Hepatocyte (in vitro differentiated cells): ENCODE measurements around the gene FUT7. TPM values are rescaled to one million over a fixed set of nuclear protein-coding genes. Genes with fewer than 3 reads are reported as not detected.
A peak's percentile ranks its signal among the peaks of the same experiment; 100 is the strongest.

ENCODE experiments used
- DNase-seq: peaks from one replicate; pipeline ENCODE4 v3.0.0-alpha.2; 2016; ENCODE audit warnings: low spot score
- H2AFZ ChIP-seq: fragments of 200-600 bp; sonication (generic); 2 replicates; pipeline ENCODE4 v1.6.0; 2016; ENCODE audit warnings: antibody characterized with exemption, mild to moderate bottlenecking
- H3K27ac ChIP-seq: fragments of 200-600 bp; sonication (generic); 2 replicates; pipeline ENCODE4 v1.5.1; 2016; ENCODE audit warnings: mild to moderate bottlenecking
- H3K27me3 ChIP-seq: fragments of 200-600 bp; sonication (generic); 2 replicates; pipeline ENCODE4 v1.6.1; 2016
- H3K36me3 ChIP-seq: fragments of 200-600 bp; sonication (generic); replicated peaks from 2 replicates; pipeline ENCODE4 v1.5.1; 2016; ENCODE audit warnings: low read depth; ENCODE audit not compliant: insufficient read depth
- H3K4me1 ChIP-seq: fragments of 200-600 bp; sonication (generic); 2 replicates; pipeline ENCODE4 v1.5.1; 2016; ENCODE audit warnings: mild to moderate bottlenecking, moderate library complexity; ENCODE audit not compliant: insufficient read depth
- H3K4me2 ChIP-seq: fragments of 200-600 bp; sonication (generic); 2 replicates; pipeline ENCODE4 v1.6.0; 2016
- H3K4me3 ChIP-seq: fragments of 200-600 bp; sonication (generic); 2 replicates; pipeline ENCODE4 v1.5.1; 2016; ENCODE audit warnings: mild to moderate bottlenecking
- H3K79me2 ChIP-seq: fragments of 200-600 bp; sonication (generic); 2 replicates; pipeline ENCODE4 v1.6.0; 2017; ENCODE audit warnings: mild to moderate bottlenecking
- H3K9me2 ChIP-seq: fragments of 200-600 bp; sonication (generic); replicated peaks from 2 replicates; pipeline ENCODE4 v1.6.0; 2017; ENCODE audit warnings: mild to moderate bottlenecking; ENCODE audit not compliant: insufficient read depth
- H3K9me3 ChIP-seq: fragments of 200-600 bp; sonication (generic); 2 replicates; pipeline ENCODE4 v1.5.1; 2016; ENCODE audit warnings: low read depth, mild to moderate bottlenecking
- H4K20me1 ChIP-seq: fragments of 200-600 bp; sonication (generic); 2 replicates; pipeline ENCODE4 v1.6.0; 2016; ENCODE audit warnings: mild to moderate bottlenecking; ENCODE audit not compliant: insufficient read depth, poor library complexity, severe bottlenecking
- CTCF ChIP-seq: fragments of 200-600 bp; sonication (generic); IDR thresholded peaks from 2 replicates; pipeline ENCODE4 v1.5.1; 2016; ENCODE audit warnings: antibody characterized with exemption, mild to moderate bottlenecking; ENCODE audit not compliant: poor library complexity
- EZH2 ChIP-seq: fragments of 200-600 bp; sonication (generic); IDR thresholded peaks from 2 replicates; pipeline ENCODE4 v1.6.1; 2016; ENCODE audit warnings: antibody characterized with exemption, mild to moderate bottlenecking, borderline replicate concordance
- EZH2phosphoT487 ChIP-seq: fragments of 200-600 bp; sonication (generic); IDR thresholded peaks from one replicate; pipeline ENCODE4 v1.6.1; 2018; ENCODE audit warnings: antibody characterized with exemption, mild to moderate bottlenecking, low read depth, moderate library complexity; ENCODE audit not compliant: unreplicated experiment, severe bottlenecking
- WGBS: methylation state at CpG from one replicate; pipeline ENCODE4 v1.1.6; 2016; ENCODE audit warnings: low lambda C conversion rate; ENCODE audit errors: missing lambda C conversion rate; 5-methylcytosine and 5-hydroxymethylcytosine counted together
- polyA plus RNA-seq: library from polyadenylated mRNA; unstranded; fragments of >200 nt; fragmentation: Nextera tagmentation; extraction: Ambion mirVana; gene quantifications from 2 replicates; pipeline ENCODE4 v1.2.1, GENCODE V29; 2016
- total RNA-seq: library from RNA; depleted of rRNA; stranded (reverse); fragments of >200 nt; gene quantifications from 2 replicates; pipeline ENCODE4 v1.2.3, GENCODE V29; 2014

FUT7 gene
- total and polyA plus RNA-seq, 2 experiments from 2014 or later: not detected

GRCh38 chr9:137076636-137077009 lies 44.7 kb upstream of the FUT7 start:
- WGBS: 66% methylated on average over 15 of the region's 15 CpGs
- H3K9me3 ChIP-seq: no peaks in the 10 kb centered on the region
- no peak for DNase-seq
- peaks cover 7% of the 10 kb centered on the region for H4K20me1 ChIP-seq
- peaks cover 14% of the 10 kb centered on the region for H3K79me2 ChIP-seq
- no peak for TF ChIP-seq CTCF
- TF ChIP-seq EZH2phosphoT487: no peak
- no peak for TF ChIP-seq EZH2
- peaks cover 16% of the 10 kb centered on the region for H3K4me1 ChIP-seq
- no peak overlapping the region for H2AFZ ChIP-seq
- H3K4me3 ChIP-seq: no peak overlapping the region
- H3K36me3 ChIP-seq: no peaks in the 10 kb centered on the region
- no peaks in the 10 kb centered on the region for H3K9me2 ChIP-seq
- peak overlapping the region; percentile 96 for H3K4me2 ChIP-seq
- peaks cover 14% of the 10 kb centered on the region for H3K27me3 ChIP-seq
- no peak overlapping the region for H3K27ac ChIP-seq

GRCh38 chr9:137075275-137075775 lies 43.4 kb upstream of the FUT7 start:
- no peak for DNase-seq
- no peak overlapping the region for H3K4me3 ChIP-seq
- peaks cover 14% of the 10 kb centered on the region for H3K79me2 ChIP-seq
- H3K27ac ChIP-seq: no peak overlapping the region
- H3K4me1 ChIP-seq: peaks cover 16% of the 10 kb centered on the region
- no peak overlapping the region for H3K4me2 ChIP-seq
- H3K9me3 ChIP-seq: no peaks in the 10 kb centered on the region
- no peaks in the 10 kb centered on the region for H3K9me2 ChIP-seq
- H4K20me1 ChIP-seq: peaks cover 7% of the 10 kb centered on the region
- H3K36me3 ChIP-seq: no peaks in the 10 kb centered on the region
- H3K27me3 ChIP-seq: peaks cover 14% of the 10 kb centered on the region
- H2AFZ ChIP-seq: no peak overlapping the region
- TF ChIP-seq EZH2phosphoT487 (no peak), CTCF (no peak), EZH2 (no peak)
- 79% methylated on average over 12 of the region's 12 CpGs for WGBS

GRCh38 chr9:137074657-137075274 lies 42.9 kb upstream of the FUT7 start:
- H3K9me3 ChIP-seq: no peaks in the 10 kb centered on the region
- peaks cover 14% of the 10 kb centered on the region for H3K27me3 ChIP-seq
- no peak overlapping the region for H3K27ac ChIP-seq
- DNase-seq: no peak
- H3K79me2 ChIP-seq: peaks cover 14% of the 10 kb centered on the region
- peaks cover 7% of the 10 kb centered on the region for H4K20me1 ChIP-seq
- H2AFZ ChIP-seq: no peak overlapping the region
- 74% methylated on average over 12 of the region's 12 CpGs for whole genome bisulfite sequencing
- H3K4me3 ChIP-seq: no peak overlapping the region
- peaks cover 16% of the 10 kb centered on the region for H3K4me1 ChIP-seq
- H3K4me2 ChIP-seq: no peak overlapping the region
- no peaks in the 10 kb centered on the region for H3K36me3 ChIP-seq
- no peak for TF ChIP-seq EZH2
- TF ChIP-seq EZH2phosphoT487: no peak
- no peak for TF ChIP-seq CTCF
- no peaks in the 10 kb centered on the region for H3K9me2 ChIP-seq
